ENCODE data around the gene RABGAP1L.

- TF ChIP-seq CTCF (IDR thresholded peaks at IDR 0.05) (no peak), EZH2 (IDR thresholded peaks at IDR 0.05) (no peak)
Observed at GRCh38 chr1:174219606-174220370, 60.5 kb downstream of the RABGAP1L start.
